Endodermal cell (in vitro differentiated cells): Measurements from ENCODE around the gene DZIP3. TPM values are rescaled to one million over a fixed set of nuclear protein-coding genes. Genes with fewer than 3 reads are reported as not detected.

ENCODE experiments used
- DNase-seq: peaks from one replicate; pipeline ENCODE4 v3.0.0-alpha.2; 2017
- H3K27ac ChIP-seq: 2 replicates; pipeline ENCODE4 v1.5.1; 2013; ENCODE audit warnings: mild to moderate bottlenecking, low read depth, low read length, moderate library complexity
- H3K27me3 ChIP-seq: 2 replicates; pipeline ENCODE4 v1.6.1; 2013; ENCODE audit warnings: mild to moderate bottlenecking, low read length, moderate library complexity; ENCODE audit not compliant: insufficient read depth, control insufficient read depth, poor library complexity, severe bottlenecking
- H3K36me3 ChIP-seq: 2 replicates; pipeline ENCODE4 v1.7.0; 2013; ENCODE audit warnings: mild to moderate bottlenecking, low read length, moderate library complexity; ENCODE audit not compliant: control insufficient read depth, insufficient read depth
- H3K4me1 ChIP-seq: one replicate; pipeline ENCODE4 v1.7.0; 2013; ENCODE audit warnings: low read length; ENCODE audit not compliant: control insufficient read depth, insufficient read depth
- H3K4me3 ChIP-seq: 2 replicates; pipeline ENCODE4 v1.5.1; 2013; ENCODE audit warnings: mild to moderate bottlenecking, low read length, moderate library complexity
- H3K9ac ChIP-seq: 2 replicates; pipeline ENCODE4 v1.6.1; 2013; ENCODE audit warnings: mild to moderate bottlenecking, low read length, moderate library complexity; ENCODE audit not compliant: poor library complexity, severe bottlenecking; ENCODE audit errors: extremely low read depth
- H3K9me3 ChIP-seq: 2 replicates; pipeline ENCODE4 v1.6.1; 2013; ENCODE audit warnings: mild to moderate bottlenecking, low read length, moderate library complexity; ENCODE audit not compliant: control insufficient read depth
- H3K27ac Mint-ChIP-seq: 2 replicates; pipeline ENCODE4 v1.8.0; 2020; ENCODE audit warnings: mixed read lengths
- H3K27me3 Mint-ChIP-seq: 2 replicates; pipeline ENCODE4 v1.8.0; 2021; ENCODE audit warnings: mild to moderate bottlenecking, mixed read lengths; ENCODE audit not compliant: insufficient read depth
- H3K36me3 Mint-ChIP-seq: 2 replicates; pipeline ENCODE4 v1.8.0; 2020; ENCODE audit warnings: low read depth, mixed read lengths
- H3K4me1 Mint-ChIP-seq: 2 replicates; pipeline ENCODE4 v1.8.0; 2020; ENCODE audit warnings: mixed read lengths
- H3K4me3 Mint-ChIP-seq: 2 replicates; pipeline ENCODE4 v1.8.0; 2020; ENCODE audit warnings: mild to moderate bottlenecking, moderate library complexity, mixed read lengths
- H3K9me3 Mint-ChIP-seq: 2 replicates; pipeline ENCODE4 v1.8.0; 2020; ENCODE audit warnings: mild to moderate bottlenecking, mixed read lengths
- CTCF ChIP-seq: fragments of 200-600 bp; sonication (generic); conservative IDR thresholded peaks from 2 replicates; pipeline ENCODE4 v1.5.0; 2021; ENCODE audit warnings: antibody characterized with exemption, mild to moderate bottlenecking
- WGBS, 2 experiments: methylation state at CpG; one replicate each; pipeline versions ENCODE4 v1.1.5 to v1.1.7; 2013; ENCODE audit warnings: missing lambda C conversion rate in 2 of 2, mixed read lengths in 1 of 2; ENCODE audit not compliant: insufficient coverage in 1 of 2, insufficient read length in 1 of 2; 5-methylcytosine and 5-hydroxymethylcytosine counted together
- total RNA-seq, 2 donors: library from RNA; stranded (reverse); fragmentation: NEBNext Ultra II Directional in 1 of 2; extraction: Animal tissue kit (Norgen Biotek cat#: 25700) in 1 of 2; gene quantifications; 2 replicates in 1 of 2; 3 replicates in 1 of 2; pipeline ENCODE4 v1.2.1, GENCODE V29; 2021

Gene DZIP3
- total RNA-seq, 2 donors from 2014 or later: 24.2 to 40.8 TPM

- H3K9me3 Mint-ChIP-seq: peaks cover 21% of the 10 kb centered on the region
- no peak for TF ChIP-seq CTCF
- no peak overlapping the region for H3K4me3 Mint-ChIP-seq
- Histone ChIP-seq H3K36me3 (no peaks in the 10 kb centered on the region), H3K4me3 (no peak overlapping the region), H3K27me3 (no peaks in the 10 kb centered on the region), H3K9me3 (peaks cover 12% of the 10 kb centered on the region), H3K4me1 (no peaks in the 10 kb centered on the region), H3K9ac (no peak overlapping the region), H3K27ac (no peak overlapping the region)
- WGBS, 2 experiments: 92% methylated on average over 1 of the region's 1 CpG; no CpG with 5 or more reads in 1 of the 2 experiments
- H3K27ac Mint-ChIP-seq: no peak overlapping the region
- DNase-seq: no peak
- peaks cover 2% of the 10 kb centered on the region for H3K36me3 Mint-ChIP-seq
- H3K4me1 Mint-ChIP-seq: no peaks in the 10 kb centered on the region
- H3K27me3 Mint-ChIP-seq: no peaks in the 10 kb centered on the region
Measured at GRCh38 chr3:108705045-108705444, 115.5 kb downstream of the DZIP3 start.

- Histone ChIP-seq H3K9ac (no peak overlapping the region), H3K36me3 (no peaks in the 10 kb centered on the region), H3K9me3 (no peaks in the 10 kb centered on the region), H3K4me3 (no peak overlapping the region), H3K27ac (no peak overlapping the region), H3K27me3 (no peaks in the 10 kb centered on the region), H3K4me1 (peaks cover 5% of the 10 kb centered on the region)
- 92% methylated on average over 5 of the region's 5 CpGs; no CpG with 5 or more reads in 1 of the 2 experiments for WGBS, 2 experiments
- Mint-ChIP-seq H3K27me3 (no peaks in the 10 kb centered on the region), H3K4me1 (peaks cover 5% of the 10 kb centered on the region), H3K36me3 (no peaks in the 10 kb centered on the region), H3K27ac (no peak overlapping the region), H3K4me3 (no peak overlapping the region), H3K9me3 (no peaks in the 10 kb centered on the region)
- no peak for DNase-seq
- no peak for TF ChIP-seq CTCF
Measured at GRCh38 chr3:108713009-108713516, 123.5 kb downstream of the DZIP3 start.

GRCh38 chr3:108713816-108714215, 124.3 kb downstream of the DZIP3 start:
- Histone ChIP-seq H3K9ac (no peak overlapping the region), H3K4me1 (peaks cover 7% of the 10 kb centered on the region), H3K4me3 (no peak overlapping the region), H3K9me3 (no peaks in the 10 kb centered on the region), H3K36me3 (no peaks in the 10 kb centered on the region), H3K27me3 (no peaks in the 10 kb centered on the region), H3K27ac (no peak overlapping the region)
- no peak overlapping the region for H3K27ac Mint-ChIP-seq
- H3K4me1 Mint-ChIP-seq: peaks cover 13% of the 10 kb centered on the region
- H3K9me3 Mint-ChIP-seq: no peaks in the 10 kb centered on the region
- H3K36me3 Mint-ChIP-seq: no peaks in the 10 kb centered on the region
- DNase-seq: no peak
- no peaks in the 10 kb centered on the region for H3K27me3 Mint-ChIP-seq
- no peak for TF ChIP-seq CTCF
- H3K4me3 Mint-ChIP-seq: no peak overlapping the region
- 85 to 95% methylated on average over 3 of the region's 3 CpGs for WGBS, 2 experiments
